Measurements from ENCODE around the gene NKAPD1. TPM values are rescaled to one million over a fixed set of nuclear protein-coding genes. Genes with fewer than 3 reads are reported as not detected.
A peak's percentile ranks its signal among the peaks of the same experiment; 100 is the strongest.

Gene NKAPD1
- total RNA-seq, 4 donors from 2014 or later, result 8.5 to 15.6 (median 12.3) TPM

- DNase-seq (ENCODE audit: low spot score in 2 of 2), result peak; percentile 84 to 89
- WGBS, 2 donors, result 17 to 34% methylated on average over 3 of the region's 3 CpGs
- intact Hi-C loops (cut with DNase I; ENCODE audit: low total_unique reads), result no loop called here
- H3K4me3 ChIP-seq (ENCODE audit: low read depth, poor library complexity, severe bottlenecking), result no peak overlapping the region
- no peak for TF ChIP-seq CTCF (IDR thresholded peaks at IDR 0.05)
- TF ChIP-seq POLR2A (IDR thresholded peaks at IDR 0.05), result no peak
Observed at GRCh38 chr11:112128483-112129121, 54.5 kb downstream of the NKAPD1 start.

- TF ChIP-seq CTCF (IDR thresholded peaks at IDR 0.05) (no peak), POLR2A (IDR thresholded peaks at IDR 0.05) (no peak)
- H3K4me3 ChIP-seq (ENCODE audit: low read depth, poor library complexity, severe bottlenecking), result no peak overlapping the region
- DNase-seq (ENCODE audit: low spot score in 2 of 2), result peak in 1 of 2 donors; percentile 34
- intact Hi-C loops (cut with DNase I; ENCODE audit: low total_unique reads), result no loop called here
- 61 to 66% methylated on average over 5 of the region's 5 CpGs for WGBS, 2 donors
Observed at GRCh38 chr11:112129656-112130055, 55.6 kb downstream of the NKAPD1 start.

GRCh38 chr11:112132737-112133136 lies 58.6 kb downstream of the NKAPD1 start:
- 74 to 79% methylated on average over 2 of the region's 2 CpGs for WGBS, 2 donors
- TF ChIP-seq POLR2A (IDR thresholded peaks at IDR 0.05) (no peak), CTCF (IDR thresholded peaks at IDR 0.05) (no peak)
- no peak for DNase-seq (ENCODE audit: low spot score in 2 of 2)
- intact Hi-C loops (cut with DNase I; ENCODE audit: low total_unique reads), result no loop called here
- H3K4me3 ChIP-seq (ENCODE audit: low read depth, poor library complexity, severe bottlenecking), result no peak overlapping the region

DNA sequence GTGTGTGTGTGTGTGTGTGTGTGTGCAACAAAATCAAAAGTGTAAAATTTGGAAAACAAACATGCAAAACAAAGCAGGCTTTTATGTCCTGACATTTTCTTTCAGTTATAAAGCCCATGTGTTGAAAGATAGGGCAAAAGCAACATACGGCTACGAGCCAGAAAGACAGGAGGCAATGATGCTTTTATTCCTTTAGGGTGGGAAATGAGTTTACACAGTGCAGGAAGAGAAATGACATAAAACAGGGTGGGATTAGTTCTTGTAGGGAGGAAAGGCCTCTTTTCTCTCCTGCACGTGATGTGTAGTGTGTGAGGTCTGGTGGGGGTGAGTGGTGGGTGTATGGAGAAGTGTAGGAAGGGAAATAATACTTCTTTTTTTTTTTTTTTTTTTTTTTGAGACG lies 60.4 kb downstream of the NKAPD1 start:
- 95% methylated on average over 4 of the region's 4 CpGs for WGBS, 2 donors
- no peak for DNase-seq (ENCODE audit: low spot score in 2 of 2)
- TF ChIP-seq CTCF (IDR thresholded peaks at IDR 0.05) (no peak), POLR2A (IDR thresholded peaks at IDR 0.05) (no peak)
- intact Hi-C loops (cut with DNase I; ENCODE audit: low total_unique reads), result no loop called here
- H3K4me3 ChIP-seq (ENCODE audit: low read depth, poor library complexity, severe bottlenecking), result no peak overlapping the region

Other genes with a start within 250 kb of the NKAPD1 start
- gene ALG9, start 202.7 kb upstream of the NKAPD1 start, total RNA-seq, result 10 to 100 TPM; 24.4 to 38.1 (median 29.0) TPM
- gene FDXACB1, start 195.1 kb upstream of the NKAPD1 start, total RNA-seq, result 1 to 10 TPM; 2.9 to 6.2 (median 4.1) TPM
- gene CFAP68, start 194.8 kb upstream of the NKAPD1 start, total RNA-seq, result 10 to 100 TPM; 26.2 to 45.2 (median 29.1) TPM
- gene CRYAB, start 162.5 kb upstream of the NKAPD1 start, total RNA-seq, result 100 to 1,000 TPM; 130 to 209 (median 200) TPM
- 1 to 10 TPM in 3 of 4 donors, not detected in 1; 1.2 to 6.7 (median 1.5) TPM for gene HSPB2, start 161.6 kb upstream of the NKAPD1 start, total RNA-seq
- gene C11orf52, start 155.4 kb upstream of the NKAPD1 start, total RNA-seq, result 10 to 100 TPM in 3 of 4 donors, 1 to 10 TPM in 1; 6.2 to 16.1 (median 12.4) TPM
- gene DIXDC1, start 137.0 kb upstream of the NKAPD1 start, total RNA-seq, result 10 to 100 TPM; 13.6 to 21.5 (median 20.3) TPM
- gene DLAT, start 48.9 kb upstream of the NKAPD1 start, total RNA-seq, result 10 to 100 TPM; 18.1 to 32.1 (median 23.8) TPM
- gene PIH1D2, start 282 bp upstream of the NKAPD1 start, total RNA-seq, result 1 to 10 TPM in 2 of 4 donors, under 1 TPM in 2; 0.38 to 2.4 (median 0.90) TPM
- 10 to 100 TPM; 12.4 to 49.0 (median 29.9) TPM for gene TIMM8B, start 12.5 kb downstream of the NKAPD1 start, total RNA-seq
- 100 to 1,000 TPM in 2 of 4 donors, 10 to 100 TPM in 2; 60.9 to 142 (median 98.9) TPM for gene SDHD, start 12.6 kb downstream of the NKAPD1 start, total RNA-seq
- gene IL18, start 89.8 kb downstream of the NKAPD1 start, total RNA-seq, result 100 to 1,000 TPM; 231 to 331 (median 297) TPM
- under 1 TPM in 2 of 4 donors, not detected in 2; 0.22 to 0.75 TPM for gene TEX12, start 93.1 kb downstream of the NKAPD1 start, total RNA-seq
- gene BCO2, start 101.2 kb downstream of the NKAPD1 start, total RNA-seq, result 1 to 10 TPM in 3 of 4 donors, under 1 TPM in 1; 0.98 to 5.7 (median 3.7) TPM
- gene PTS, start 152.1 kb downstream of the NKAPD1 start, total RNA-seq, result 10 to 100 TPM; 17.0 to 37.2 (median 22.4) TPM
- not detected for gene PLET1, start 186.6 kb downstream of the NKAPD1 start, total RNA-seq